ENCODE results near the gene VANGL2.

DNA sequence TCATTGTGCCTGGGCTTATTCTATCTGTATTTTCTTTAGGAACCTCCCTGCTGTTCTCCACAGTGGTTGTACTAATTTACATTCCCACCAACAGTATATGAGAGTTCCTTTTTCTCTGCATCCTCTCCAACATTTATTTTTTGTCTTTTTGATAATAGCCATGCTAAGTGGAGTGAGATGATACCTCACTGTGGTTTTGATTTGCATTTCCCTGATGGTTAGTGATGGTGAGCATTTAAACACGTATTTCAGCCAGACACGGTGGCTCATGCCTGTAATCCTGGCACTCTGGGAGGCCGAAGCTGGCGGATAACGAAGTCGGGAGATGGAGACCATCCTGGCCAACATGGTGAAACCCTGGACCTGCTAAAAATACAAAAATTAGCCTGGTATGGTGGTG lies 64.8 kb downstream of the VANGL2 start:
- TF ChIP-seq POLR2A (IDR thresholded peaks at IDR 0.05) (no peak), CTCF (IDR thresholded peaks at IDR 0.05) (no peak)
